Epithelial cell of proximal tubule (primary cell): ENCODE results near the gene ZAP70. TPM values are rescaled to one million over a fixed set of nuclear protein-coding genes. Genes with fewer than 3 reads are reported as not detected.
A peak's percentile ranks its signal among the peaks of the same experiment; 100 is the strongest.

Experiments
- DNase-seq: peaks from one replicate; pipeline ENCODE4 v3.0.0-alpha.2; 2011; ENCODE audit warnings: low read depth
- H3K4me3 ChIP-seq: 2 replicates; pipeline ENCODE4 v1.5.1; 2011; ENCODE audit warnings: low read depth, mild to moderate bottlenecking, low read length
- CTCF ChIP-seq: conservative IDR thresholded peaks from 2 replicates; pipeline ENCODE4 v1.5.1; 2012; ENCODE audit warnings: low read depth, mild to moderate bottlenecking, low read length
- total RNA-seq: library from RNA; depleted of rRNA; stranded (reverse); fragments of >200 nt; gene quantifications from 2 replicates; pipeline ENCODE4 v1.2.3, GENCODE V29; 2015

The ZAP70 gene
- total RNA-seq, 1 donor from 2014 or later = not detected

GRCh38 chr2:97740590-97741182 is 27.3 kb downstream of the ZAP70 start:
- DNase-seq = no peak
- peak; percentile 83 for TF ChIP-seq CTCF
- no peak overlapping the region for H3K4me3 ChIP-seq

GRCh38 chr2:97741251-97741650 is 27.9 kb downstream of the ZAP70 start:
- no peak for TF ChIP-seq CTCF
- no peak for DNase-seq
- H3K4me3 ChIP-seq = no peak overlapping the region

- no peak overlapping the region for H3K4me3 ChIP-seq
- no peak for DNase-seq
- TF ChIP-seq CTCF = no peak
Observed at GRCh38 chr2:97741686-97742085, 28.3 kb downstream of the ZAP70 start.

GRCh38 chr2:97742381-97742847 is 29.0 kb downstream of the ZAP70 start:
- no peak overlapping the region for H3K4me3 ChIP-seq
- TF ChIP-seq CTCF = no peak
- DNase-seq = no peak

- no peak for DNase-seq
- no peak for TF ChIP-seq CTCF
Observed at GRCh38 chr2:97743913-97744312, 30.5 kb downstream of the ZAP70 start.

GRCh38 chr2:97745474-97746174 is 32.2 kb downstream of the ZAP70 start:
- H3K4me3 ChIP-seq = no peak overlapping the region
- no peak for DNase-seq
- no peak for TF ChIP-seq CTCF

More at GRCh38 chr2:97743913-97744312, 30.5 kb downstream of the ZAP70 start:
- no peak overlapping the region for H3K4me3 ChIP-seq
